Suprapubic skin (tissue), 4 donors: ENCODE results near the gene AMDHD2.
"Not testable (repeated sequence)": the region's sequence is repeated elsewhere in the genome, so short reads cannot be mapped to it uniquely, and the experiment has no call there.

Experiments
- EP300 ChIP-seq: sonication (generic); formaldehyde crosslinking; IDR thresholded peaks from one replicate; pipeline ENCODE4 v1.6.1; 2017; ENCODE audit warnings: antibody characterized with exemption
- POLR2A ChIP-seq, 2 donors: fragments of 450-650 bp; IDR thresholded peaks; one replicate each; pipeline ENCODE4 v1.6.1; 2017; ENCODE audit warnings: antibody characterized with exemption in 2 of 2, mild to moderate bottlenecking in 2 of 2, moderate library complexity in 2 of 2
- POLR2AphosphoS5 ChIP-seq, 3 donors: sonication (generic); formaldehyde crosslinking; IDR thresholded peaks; one replicate each; pipeline ENCODE4 v1.6.1; 2017; ENCODE audit warnings: antibody characterized with exemption in 3 of 3
- TF ChIP-seq, protein P1 (sequence below), 2 donors: fragments of 200-600 bp in 1 of 2; fragments of 450-650 bp in 1 of 2; sonication (generic) in 1 of 2; IDR thresholded peaks; one replicate each; pipeline ENCODE4 v1.5.1; 2016 to 2019; ENCODE audit warnings: antibody characterized with exemption in 2 of 2, mild to moderate bottlenecking in 1 of 2, moderate library complexity in 1 of 2

DNA sequence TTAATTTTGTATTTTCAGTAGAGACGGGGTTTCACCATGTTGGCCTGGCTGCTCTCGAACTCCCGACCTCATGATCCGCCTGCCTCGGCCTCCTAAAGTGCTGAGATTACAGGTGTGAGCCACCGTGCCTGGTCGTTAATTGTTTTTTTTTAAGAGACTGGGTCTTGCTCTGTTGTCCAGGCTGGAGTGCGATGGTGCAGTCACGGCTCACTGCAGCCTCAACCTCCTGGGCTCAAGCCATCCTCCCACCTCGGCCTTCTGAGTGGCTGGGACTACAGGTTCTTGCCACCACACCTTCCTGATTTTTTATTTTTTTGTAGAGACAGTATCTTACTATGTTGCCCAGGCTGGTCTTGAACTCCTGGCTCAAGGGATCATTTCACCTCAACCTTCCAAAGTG lies 40.2 kb upstream of the AMDHD2 start:
- TF ChIP-seq, protein P1, sequence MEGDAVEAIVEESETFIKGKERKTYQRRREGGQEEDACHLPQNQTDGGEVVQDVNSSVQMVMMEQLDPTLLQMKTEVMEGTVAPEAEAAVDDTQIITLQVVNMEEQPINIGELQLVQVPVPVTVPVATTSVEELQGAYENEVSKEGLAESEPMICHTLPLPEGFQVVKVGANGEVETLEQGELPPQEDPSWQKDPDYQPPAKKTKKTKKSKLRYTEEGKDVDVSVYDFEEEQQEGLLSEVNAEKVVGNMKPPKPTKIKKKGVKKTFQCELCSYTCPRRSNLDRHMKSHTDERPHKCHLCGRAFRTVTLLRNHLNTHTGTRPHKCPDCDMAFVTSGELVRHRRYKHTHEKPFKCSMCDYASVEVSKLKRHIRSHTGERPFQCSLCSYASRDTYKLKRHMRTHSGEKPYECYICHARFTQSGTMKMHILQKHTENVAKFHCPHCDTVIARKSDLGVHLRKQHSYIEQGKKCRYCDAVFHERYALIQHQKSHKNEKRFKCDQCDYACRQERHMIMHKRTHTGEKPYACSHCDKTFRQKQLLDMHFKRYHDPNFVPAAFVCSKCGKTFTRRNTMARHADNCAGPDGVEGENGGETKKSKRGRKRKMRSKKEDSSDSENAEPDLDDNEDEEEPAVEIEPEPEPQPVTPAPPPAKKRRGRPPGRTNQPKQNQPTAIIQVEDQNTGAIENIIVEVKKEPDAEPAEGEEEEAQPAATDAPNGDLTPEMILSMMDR (IDR thresholded peaks at IDR 0.05) = not testable (repeated sequence)
- not testable (repeated sequence) for TF ChIP-seq EP300; POLR2AphosphoS5 (IDR thresholded peaks at IDR 0.05); POLR2A (IDR thresholded peaks at IDR 0.05)
